Mesothelial cell of epicardium (in vitro differentiated cells): ENCODE data around the gene EPHB3. TPM values are rescaled to one million over a fixed set of nuclear protein-coding genes. Genes with fewer than 3 reads are reported as not detected.

ENCODE experiments used
- DNase-seq, 2 experiments: peaks; one replicate each; pipeline ENCODE4 v3.0.0; 2021; ENCODE audit warnings: low spot score in 2 of 2; ENCODE audit not compliant: unreplicated experiment in 2 of 2
- H3K27ac Mint-ChIP-seq: 2 replicates; pipeline ENCODE4 v1.8.0; 2021; ENCODE audit warnings: mixed read lengths
- H3K27me3 Mint-ChIP-seq: 2 replicates; pipeline ENCODE4 v1.8.0; 2021; ENCODE audit warnings: low read depth, mixed read lengths
- H3K36me3 Mint-ChIP-seq: 2 replicates; pipeline ENCODE4 v1.8.0; 2021; ENCODE audit warnings: mixed read lengths
- H3K4me1 Mint-ChIP-seq: 2 replicates; pipeline ENCODE4 v1.8.0; 2021; ENCODE audit warnings: mixed read lengths
- H3K4me3 Mint-ChIP-seq: 2 replicates; pipeline ENCODE4 v1.8.0; 2021; ENCODE audit warnings: mild to moderate bottlenecking, moderate library complexity, mixed read lengths
- H3K9me3 Mint-ChIP-seq: 2 replicates; pipeline ENCODE4 v1.8.0; 2021; ENCODE audit warnings: mixed read lengths
- total RNA-seq: library from RNA; stranded (reverse); gene quantifications from 3 replicates; pipeline ENCODE4 v1.2.1, GENCODE V29; 2021
- TF ChIP-seq, protein P1 (sequence below): fragments of 200-600 bp; sonication (generic); IDR thresholded peaks from one replicate; pipeline ENCODE4 v1.5.0; 2021; ENCODE audit warnings: antibody characterized with exemption; ENCODE audit not compliant: unreplicated experiment

Gene EPHB3
- total RNA-seq, 1 donor from 2014 or later, result 115 TPM

GRCh38 chr3:184545769-184546168 lies 15.8 kb upstream of the EPHB3 start:
- Mint-ChIP-seq H3K4me3 (no peak overlapping the region), H3K9me3 (no peaks in the 10 kb centered on the region), H3K4me1 (peaks cover 4% of the 10 kb centered on the region), H3K36me3 (no peaks in the 10 kb centered on the region), H3K27ac (no peak overlapping the region), H3K27me3 (peaks cover 44% of the 10 kb centered on the region)
- DNase-seq, result no peak
- TF ChIP-seq, protein P1, sequence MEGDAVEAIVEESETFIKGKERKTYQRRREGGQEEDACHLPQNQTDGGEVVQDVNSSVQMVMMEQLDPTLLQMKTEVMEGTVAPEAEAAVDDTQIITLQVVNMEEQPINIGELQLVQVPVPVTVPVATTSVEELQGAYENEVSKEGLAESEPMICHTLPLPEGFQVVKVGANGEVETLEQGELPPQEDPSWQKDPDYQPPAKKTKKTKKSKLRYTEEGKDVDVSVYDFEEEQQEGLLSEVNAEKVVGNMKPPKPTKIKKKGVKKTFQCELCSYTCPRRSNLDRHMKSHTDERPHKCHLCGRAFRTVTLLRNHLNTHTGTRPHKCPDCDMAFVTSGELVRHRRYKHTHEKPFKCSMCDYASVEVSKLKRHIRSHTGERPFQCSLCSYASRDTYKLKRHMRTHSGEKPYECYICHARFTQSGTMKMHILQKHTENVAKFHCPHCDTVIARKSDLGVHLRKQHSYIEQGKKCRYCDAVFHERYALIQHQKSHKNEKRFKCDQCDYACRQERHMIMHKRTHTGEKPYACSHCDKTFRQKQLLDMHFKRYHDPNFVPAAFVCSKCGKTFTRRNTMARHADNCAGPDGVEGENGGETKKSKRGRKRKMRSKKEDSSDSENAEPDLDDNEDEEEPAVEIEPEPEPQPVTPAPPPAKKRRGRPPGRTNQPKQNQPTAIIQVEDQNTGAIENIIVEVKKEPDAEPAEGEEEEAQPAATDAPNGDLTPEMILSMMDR, result no peak

DNA sequence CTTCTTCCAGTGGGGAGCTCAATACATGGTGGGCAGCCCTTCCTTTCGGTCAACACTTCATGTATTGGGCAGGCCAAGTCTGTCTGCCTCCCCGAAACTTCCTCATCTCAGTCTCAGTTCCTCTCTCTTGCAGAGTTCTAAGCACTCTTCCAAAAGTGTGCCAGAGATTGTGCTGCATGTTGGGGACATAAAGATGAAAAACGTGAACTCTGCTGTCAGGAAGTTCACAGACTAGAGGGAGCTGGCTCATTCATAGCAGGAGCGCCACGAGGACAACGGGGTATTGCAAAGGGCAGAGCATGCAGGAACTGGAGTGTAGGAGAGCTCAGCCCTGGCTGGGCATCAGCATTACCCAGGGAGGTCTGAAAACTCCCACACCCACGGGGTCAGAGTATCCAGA lies 15.3 kb upstream of the EPHB3 start:
- peaks cover 40% of the 10 kb centered on the region for H3K27me3 Mint-ChIP-seq
- no peaks in the 10 kb centered on the region for H3K36me3 Mint-ChIP-seq

DNA sequence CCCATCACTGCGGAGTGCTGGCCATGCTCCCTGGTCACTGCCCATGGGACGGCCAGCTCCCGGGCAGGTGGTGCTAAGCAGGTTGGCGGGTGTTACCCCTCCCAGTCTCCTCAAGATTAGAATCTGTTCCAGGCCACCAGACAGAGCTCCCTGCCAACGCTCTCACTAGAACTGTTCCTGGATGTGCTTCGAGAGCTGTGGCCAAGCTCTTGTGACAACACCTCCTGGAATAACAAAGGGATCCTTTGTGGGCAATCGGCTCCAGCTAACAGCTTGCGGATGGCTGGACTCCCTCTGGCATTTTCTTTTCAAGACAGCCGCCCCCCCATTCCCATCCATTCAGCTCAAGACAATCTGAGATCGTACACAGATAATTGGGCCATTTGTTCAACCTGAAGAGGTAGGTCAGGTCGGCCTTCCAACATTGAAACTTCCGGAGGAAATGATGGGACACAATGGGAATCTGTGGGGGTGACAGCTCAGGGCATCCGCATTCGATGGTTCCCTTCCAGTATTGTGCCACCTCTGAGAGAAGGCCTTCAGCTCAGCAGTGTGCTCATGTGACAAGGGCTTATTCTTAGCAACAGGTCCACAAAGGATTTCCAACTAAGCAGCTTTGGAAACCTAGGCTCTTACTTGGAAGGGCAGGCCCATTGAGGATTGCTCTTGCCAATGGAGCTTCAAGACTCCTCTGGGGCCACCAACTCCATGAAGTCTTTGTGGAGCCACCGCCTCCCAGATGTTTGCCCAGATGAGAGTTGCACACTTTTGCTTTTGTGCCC lies 11.6 kb upstream of the EPHB3 start:
- Mint-ChIP-seq H3K27me3 (peaks cover 18% of the 10 kb centered on the region), H3K27ac (no peak overlapping the region), H3K4me3 (no peak overlapping the region), H3K4me1 (no peaks in the 10 kb centered on the region), H3K9me3 (no peaks in the 10 kb centered on the region), H3K36me3 (no peaks in the 10 kb centered on the region)
- DNase-seq, result no peak
- TF ChIP-seq, protein P1, result no peak

More for the DNA sequence above, 15.3 kb upstream of the EPHB3 start:
- Mint-ChIP-seq H3K9me3 (no peaks in the 10 kb centered on the region), H3K4me1 (peaks cover 4% of the 10 kb centered on the region), H3K4me3 (no peak overlapping the region), H3K27ac (no peak overlapping the region)
- TF ChIP-seq, protein P1, result no peak
- DNase-seq, result no peak

- Mint-ChIP-seq H3K4me3 (no peak overlapping the region), H3K27me3 (peaks cover 11% of the 10 kb centered on the region), H3K4me1 (no peaks in the 10 kb centered on the region), H3K36me3 (no peaks in the 10 kb centered on the region), H3K27ac (no peak overlapping the region), H3K9me3 (no peaks in the 10 kb centered on the region)
- TF ChIP-seq, protein P1, result no peak
- DNase-seq, result no peak
Measured at GRCh38 chr3:184551103-184551502, 10.5 kb upstream of the EPHB3 start.

GRCh38 chr3:184551614-184552256 lies 9.8 kb upstream of the EPHB3 start:
- peaks cover 7% of the 10 kb centered on the region for H3K27me3 Mint-ChIP-seq
- no peak overlapping the region for H3K4me3 Mint-ChIP-seq
- H3K9me3 Mint-ChIP-seq, result no peaks in the 10 kb centered on the region
- H3K27ac Mint-ChIP-seq, result no peak overlapping the region
- H3K36me3 Mint-ChIP-seq, result no peaks in the 10 kb centered on the region
- H3K4me1 Mint-ChIP-seq, result no peaks in the 10 kb centered on the region
- DNase-seq, result no peak
- TF ChIP-seq, protein P1, result no peak
